GM18502 (cell line): ENCODE data around the gene THADA.
"Not testable (repeated sequence)": the region's sequence is repeated elsewhere in the genome, so short reads cannot be mapped to it uniquely, and the experiment has no call there.

ENCODE experiments used
- ATAC-seq: cut with Tn5 transposase; IDR thresholded peaks from one replicate; pipeline ENCODE4 v1.9.1; 2021; ENCODE audit warnings: mild to moderate bottlenecking; ENCODE audit not compliant: unreplicated experiment, poor library complexity

THADA gene

GRCh38 chr2:43400508-43400907, 195.3 kb downstream of the THADA start:
- no peak for ATAC-seq

DNA sequence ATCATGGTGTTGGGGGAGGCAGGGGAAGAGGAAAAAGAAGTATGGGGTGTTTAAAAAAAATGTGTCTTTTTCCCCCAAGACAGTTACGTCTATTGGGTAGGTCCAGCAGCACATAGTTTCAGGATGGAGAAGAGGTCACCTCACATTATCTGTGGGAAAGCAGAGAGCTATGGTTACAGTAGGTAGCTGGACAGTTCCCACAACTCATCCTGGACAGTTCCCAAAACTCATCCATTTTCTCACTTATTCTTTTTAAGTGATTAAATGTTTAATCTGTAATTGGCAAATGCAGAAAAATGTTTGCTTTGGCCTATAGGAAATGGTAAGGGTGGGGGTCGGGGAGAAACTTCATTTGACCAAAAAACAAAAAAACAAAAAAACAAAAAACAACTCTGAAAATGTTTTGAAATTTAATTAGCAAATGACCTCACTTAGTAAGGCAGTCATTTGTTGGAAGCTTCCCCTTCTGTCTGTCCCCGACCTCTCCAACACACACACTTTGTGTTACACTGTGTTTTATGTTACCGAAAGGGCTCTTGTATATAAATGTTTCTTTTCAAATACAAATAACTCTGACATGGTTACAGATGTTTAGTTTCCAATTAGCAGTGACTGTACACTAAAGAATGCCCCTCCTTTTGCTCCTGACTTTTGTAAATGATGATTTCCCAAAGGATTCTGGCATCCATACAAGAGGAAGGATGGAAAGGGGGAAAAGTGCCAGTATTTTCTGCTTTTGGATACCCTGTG, 196.1 kb downstream of the THADA start:
- ATAC-seq = no peak

- no peak for ATAC-seq
These were observed 196.7 kb downstream of the THADA start for GRCh38 chr2:43399098-43399497.

GRCh38 chr2:43397821-43398220, 198.0 kb downstream of the THADA start:
- ATAC-seq = no peak

GRCh38 chr2:43397411-43397810, 198.4 kb downstream of the THADA start:
- no peak for ATAC-seq

GRCh38 chr2:43396344-43396743, 199.5 kb downstream of the THADA start:
- not testable (repeated sequence) for ATAC-seq

DNA sequence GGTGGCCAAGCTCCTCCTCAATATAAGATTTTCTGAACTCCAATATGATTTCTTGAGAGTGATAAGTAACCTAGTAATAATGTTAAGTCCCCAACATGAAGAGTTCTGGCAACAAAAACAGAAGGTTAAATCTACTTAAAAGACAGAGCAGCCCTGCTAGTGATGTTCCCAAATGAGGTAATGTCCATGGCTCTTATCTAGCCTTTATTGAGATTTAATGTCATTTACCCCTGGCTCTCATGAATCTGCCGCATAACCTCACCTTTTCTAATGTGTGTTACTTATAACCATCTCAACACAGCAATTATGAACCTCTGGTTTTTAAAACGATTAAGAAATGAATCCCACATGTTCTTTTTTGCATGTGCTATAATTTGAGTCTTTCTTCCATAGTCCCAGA, 201.9 kb downstream of the THADA start:
- no peak for ATAC-seq

DNA sequence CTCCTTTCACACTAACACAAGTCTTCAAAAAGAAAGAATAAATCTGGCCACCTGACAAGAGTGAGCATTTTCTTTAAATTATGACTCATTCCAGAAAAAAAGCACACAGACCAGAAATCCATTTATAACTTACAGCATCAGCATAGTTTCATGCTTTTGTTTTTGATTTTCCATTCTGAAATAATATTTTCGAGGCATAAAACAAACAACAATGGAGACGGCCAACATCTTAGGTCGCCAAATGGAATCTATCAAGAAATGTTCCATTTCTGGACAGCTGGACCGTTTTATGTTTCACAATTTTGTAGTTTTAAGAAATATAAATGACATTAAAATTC, 204.0 kb downstream of the THADA start:
- no peak for ATAC-seq

GRCh38 chr2:43391201-43391877, 204.5 kb downstream of the THADA start:
- ATAC-seq = no peak

DNA sequence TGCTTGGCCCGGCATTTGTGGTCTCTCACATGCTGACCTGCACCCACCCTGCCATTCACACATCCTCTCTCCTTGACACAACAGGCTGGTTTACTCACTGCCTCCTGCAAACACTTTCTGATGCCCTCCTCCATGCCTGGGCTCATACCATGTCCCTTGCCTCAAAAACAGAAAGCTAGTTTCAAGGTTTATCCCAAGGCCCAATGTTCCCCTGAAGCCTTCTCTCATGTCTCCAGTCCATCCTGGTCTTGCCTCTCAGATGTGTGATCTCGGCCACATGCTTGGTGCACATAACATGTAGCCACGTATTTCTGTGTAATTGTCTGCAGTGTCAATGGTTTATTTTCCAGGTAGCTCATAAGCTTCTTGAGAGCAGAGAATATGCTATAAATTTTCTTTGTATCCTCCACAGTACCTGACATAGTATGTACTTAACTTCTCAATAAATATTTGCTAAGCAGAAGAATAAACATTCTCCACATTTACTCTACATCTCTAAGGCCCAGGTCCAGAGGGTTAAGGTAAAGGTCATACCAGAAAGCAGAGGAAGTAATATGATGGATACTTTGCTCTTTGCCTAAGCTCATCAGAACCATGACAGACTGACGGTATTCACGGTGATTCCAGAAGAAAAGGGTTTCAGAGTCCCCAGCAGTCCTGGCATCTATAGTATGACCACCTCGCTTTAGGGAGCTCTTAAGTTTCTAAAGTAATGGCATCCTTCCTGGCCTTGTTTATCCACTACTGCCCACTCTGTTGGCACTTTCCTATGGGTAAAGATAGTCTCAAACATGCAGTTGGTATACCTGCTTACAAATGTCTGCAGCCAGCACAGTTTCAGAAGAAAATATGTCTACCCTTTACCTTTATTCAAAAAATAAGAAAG, 206.0 kb downstream of the THADA start:
- no peak for ATAC-seq

DNA sequence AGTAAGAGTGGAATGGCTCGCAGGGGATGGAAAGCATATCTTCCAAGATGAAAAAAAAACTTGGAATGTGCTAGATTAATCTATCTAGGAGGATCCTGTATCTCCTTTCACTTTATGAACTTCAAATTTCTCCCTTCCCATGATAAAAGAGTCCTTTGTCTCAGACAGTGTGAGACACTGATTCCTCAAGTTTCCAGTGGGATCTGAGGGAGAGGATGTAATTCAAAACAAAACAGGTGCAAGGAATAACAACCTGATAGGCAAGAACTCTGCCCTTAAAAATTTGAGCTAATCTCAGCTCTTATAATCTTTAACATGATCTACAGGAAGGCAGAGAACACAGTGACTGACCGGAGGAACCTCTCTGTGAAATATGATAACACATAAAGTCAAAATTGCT, 207.5 kb downstream of the THADA start:
- ATAC-seq = no peak

DNA sequence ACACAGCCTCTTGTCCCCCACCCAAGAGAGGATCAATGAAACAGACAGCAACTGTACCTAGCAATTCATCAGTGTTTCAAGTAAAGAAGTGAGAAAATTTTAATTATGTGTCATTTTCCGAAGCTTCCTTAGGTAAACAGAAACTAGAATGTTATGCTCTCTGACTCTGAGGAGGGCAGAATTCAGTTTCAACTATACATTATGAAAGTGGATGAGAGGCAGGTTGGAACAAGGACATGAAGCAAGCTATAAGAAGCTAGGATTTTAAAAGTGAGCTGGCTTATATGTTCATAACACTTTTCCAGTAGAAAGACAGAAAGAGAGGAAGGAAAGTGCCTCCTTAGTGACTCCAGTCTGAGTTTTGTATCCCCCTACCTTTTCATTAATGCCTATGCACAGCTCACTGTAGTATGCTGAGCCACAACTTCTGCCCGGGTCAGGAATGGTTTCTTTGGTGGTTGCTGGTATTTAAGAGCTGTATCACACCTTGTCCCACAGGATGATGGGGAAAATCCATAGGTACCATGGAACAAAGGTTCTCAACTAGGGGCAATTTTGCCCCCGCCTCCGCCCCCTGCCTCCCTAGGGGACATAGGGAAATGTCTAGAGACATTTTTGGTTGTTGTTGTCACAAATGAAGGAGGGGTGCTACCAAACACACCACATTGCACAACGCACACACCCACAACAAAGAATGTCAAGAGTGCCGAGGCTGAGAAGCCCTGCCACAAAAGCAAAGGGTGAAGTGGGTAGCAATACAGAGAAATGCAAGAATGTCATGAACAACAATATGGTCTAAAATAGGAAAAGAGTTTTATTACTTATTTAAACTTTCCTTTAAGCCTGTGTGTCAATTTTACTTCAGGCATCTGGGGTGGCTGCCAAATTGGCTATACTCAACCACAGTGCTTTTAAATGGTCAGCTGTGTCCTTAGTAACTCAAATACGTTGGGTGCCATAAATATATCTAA, 208.5 kb downstream of the THADA start:
- ATAC-seq = peak; percentile 81

GRCh38 chr2:43386679-43387078, 209.2 kb downstream of the THADA start:
- ATAC-seq = not testable (repeated sequence)

- no peak for ATAC-seq
These were observed 211.7 kb downstream of the THADA start for GRCh38 chr2:43384143-43384542.

GRCh38 chr2:43383533-43383932, 212.3 kb downstream of the THADA start:
- no peak for ATAC-seq

GRCh38 chr2:43379494-43379893, 216.3 kb downstream of the THADA start:
- ATAC-seq = no peak

GRCh38 chr2:43377327-43377726, 218.5 kb downstream of the THADA start:
- ATAC-seq = no peak

DNA sequence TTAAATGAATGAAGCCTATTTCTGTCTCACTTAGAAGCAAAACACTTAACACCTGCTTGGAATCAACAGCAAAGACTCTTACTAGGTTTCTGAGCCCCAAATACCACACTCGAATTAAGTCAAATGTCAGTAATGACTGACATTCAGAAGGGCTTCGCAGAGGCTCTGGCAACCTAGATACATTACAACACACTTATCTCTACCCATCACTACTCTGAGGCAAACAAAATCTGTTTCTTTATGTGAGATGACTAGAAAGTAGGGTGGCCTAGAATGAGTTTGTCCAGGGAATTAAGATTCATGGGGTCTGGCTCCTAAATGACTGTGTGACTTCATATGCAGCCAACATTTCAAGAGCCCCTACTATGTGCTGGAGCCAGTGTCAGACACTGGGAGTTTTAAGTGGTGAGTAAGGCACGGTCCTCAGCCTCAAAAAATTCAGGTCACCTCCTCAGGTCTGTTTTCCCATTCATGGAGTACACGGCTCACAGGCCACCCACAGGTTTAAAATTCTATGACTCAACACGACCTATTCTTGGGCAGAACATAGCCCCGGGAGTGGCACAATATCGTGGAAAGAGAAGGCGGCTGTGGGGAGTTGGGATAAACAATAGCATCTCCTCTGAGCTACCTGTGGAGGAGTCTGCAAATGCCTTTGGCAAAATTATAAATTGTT, 219.2 kb downstream of the THADA start:
- no peak for ATAC-seq

DNA sequence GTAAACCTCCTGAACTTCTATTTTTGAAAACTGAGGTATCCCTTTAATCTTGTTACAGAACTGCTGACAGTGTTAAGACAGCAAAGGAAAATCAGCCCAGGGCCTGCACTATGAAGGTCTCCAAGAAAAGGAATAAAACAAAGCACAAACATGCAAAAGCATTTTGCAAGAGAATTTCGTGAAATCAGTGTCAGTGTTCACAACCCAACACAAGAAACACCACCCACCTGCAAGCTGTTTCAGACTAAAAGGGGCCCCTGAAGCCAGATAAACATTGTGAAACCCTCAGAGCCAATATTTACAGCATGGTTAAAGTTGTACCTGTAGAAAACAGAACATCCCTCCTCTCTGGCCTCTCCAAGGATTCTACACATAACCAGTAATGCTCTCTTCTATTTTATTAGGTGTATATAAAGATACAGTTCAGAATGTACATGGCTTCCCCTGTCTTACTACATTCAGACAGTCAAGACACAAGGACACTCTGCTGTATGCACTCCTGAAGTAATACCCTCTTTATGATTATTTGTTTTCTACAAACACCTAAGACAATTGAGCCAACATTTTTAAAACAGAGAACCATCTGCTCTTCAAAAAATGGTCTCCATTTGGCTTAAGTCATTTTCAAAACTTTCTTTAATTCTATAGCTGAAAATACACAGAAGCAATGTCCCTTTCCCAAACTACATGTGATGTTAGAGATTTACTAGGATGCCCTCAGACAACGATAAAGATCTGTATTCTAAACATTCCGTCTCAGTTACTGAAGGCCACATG, 219.9 kb downstream of the THADA start:
- no peak for ATAC-seq
